IMR-90 (cell line): Measurements from ENCODE around the gene DENND10. TPM values are rescaled to one million over a fixed set of nuclear protein-coding genes. Genes with fewer than 3 reads are reported as not detected.
"Not testable (repeated sequence)": the region's sequence is repeated elsewhere in the genome, so short reads cannot be mapped to it uniquely, and the experiment has no call there.

Experiments
- ATAC-seq: fragments of 200-7000 bp; cut with Tn5 transposase; 2 replicates; pipeline ENCODE4 v1.9.1; 2020; ENCODE audit warnings: low read depth, mild to moderate bottlenecking, moderate library complexity
- BruUV-seq: library from RNA; stranded (reverse); fragments of 400-500 nt; replicated peaks from 2 replicates; lab custom pipeline; 2021; lab: Mats Ljungman, UMichigan
- CTCF ChIA-PET: fragments of 300-600 bp; formaldehyde crosslinking; extraction: SDS; loops from one replicate; lab custom pipeline; 2021; ENCODE audit warnings: antibody characterized with exemption; lab: Yijun Ruan, JAX
- POLR2A ChIA-PET: fragments of 300-600 bp; sonication (Branson Sonifier 250); formaldehyde crosslinking; loops from one replicate; lab custom pipeline; 2022; ENCODE audit warnings: antibody characterized with exemption; ENCODE audit not compliant: unreplicated experiment; lab: Charles Lee
- DNase-seq: peaks from one replicate; pipeline ENCODE4 v3.0.0; 2013
- H2AFZ ChIP-seq: replicated peaks from 2 replicates; pipeline ENCODE3; 2013; ENCODE audit warnings: low read length, mild to moderate bottlenecking; ENCODE audit not compliant: poor library complexity
- H2AK5ac ChIP-seq: 2 replicates; pipeline ENCODE4 v1.6.1; 2013; ENCODE audit warnings: low read depth, low read length, inconsistent platforms
- H2AK9ac ChIP-seq: replicated peaks from 2 replicates; pipeline ENCODE3; 2013; ENCODE audit warnings: mild to moderate bottlenecking, low read depth, low read length, moderate library complexity; ENCODE audit not compliant: poor library complexity
- H2BK120ac ChIP-seq: 2 replicates; pipeline ENCODE4 v1.6.1; 2013; ENCODE audit warnings: low read depth, low read length, inconsistent platforms
- H2BK15ac ChIP-seq: 3 replicates; pipeline ENCODE4 v1.6.1; 2013; ENCODE audit warnings: low read depth, low read length, inconsistent platforms
- H2BK20ac ChIP-seq: 2 replicates; pipeline ENCODE4 v1.6.1; 2013; ENCODE audit warnings: low read depth, mild to moderate bottlenecking, inconsistent platforms, low read length, moderate library complexity
- H2BK5ac ChIP-seq: 2 replicates; pipeline ENCODE4 v1.6.1; 2013; ENCODE audit warnings: mild to moderate bottlenecking, low read depth, low read length, inconsistent platforms; ENCODE audit not compliant: poor library complexity, severe bottlenecking
- H3K14ac ChIP-seq: replicated peaks from 2 replicates; pipeline ENCODE4 v1.6.1; 2013; ENCODE audit warnings: low read depth, low read length, inconsistent platforms
- H3K18ac ChIP-seq: 2 replicates; pipeline ENCODE4 v1.6.1; 2013; ENCODE audit warnings: low read depth, low read length, control low read depth
- H3K23ac ChIP-seq: 2 replicates; pipeline ENCODE4 v1.6.1; 2013; ENCODE audit warnings: low read depth, low read length, inconsistent platforms
- H3K27ac ChIP-seq: 2 replicates; pipeline ENCODE4 v1.5.1; 2013; ENCODE audit warnings: mild to moderate bottlenecking, control low read depth, low read length; ENCODE audit not compliant: insufficient read depth
- H3K27me3 ChIP-seq: 2 replicates; pipeline ENCODE4 v1.6.1; 2013; ENCODE audit warnings: low read length; ENCODE audit not compliant: control insufficient read depth, insufficient read depth
- H3K36me3 ChIP-seq: 2 replicates; pipeline ENCODE4 v1.6.1; 2013; ENCODE audit warnings: low read length, mixed read lengths; ENCODE audit not compliant: control insufficient read depth, insufficient read depth
- H3K4ac ChIP-seq: 2 replicates; pipeline ENCODE4 v1.6.1; 2013; ENCODE audit warnings: low read depth, low read length, inconsistent platforms
- H3K4me1 ChIP-seq: 2 replicates; pipeline ENCODE4 v1.6.1; 2013; ENCODE audit warnings: low read length, mixed read lengths; ENCODE audit not compliant: control insufficient read depth, insufficient read depth
- H3K4me2 ChIP-seq: 2 replicates; pipeline ENCODE4 v1.6.1; 2013; ENCODE audit warnings: low read depth, mild to moderate bottlenecking, control low read depth, low read length, moderate library complexity
- H3K4me3 ChIP-seq: 2 replicates; pipeline ENCODE4 v1.5.1; 2013; ENCODE audit warnings: low read depth, mild to moderate bottlenecking, control low read depth, low read length, moderate library complexity; ENCODE audit not compliant: insufficient read depth
- H3K56ac ChIP-seq: 2 replicates; pipeline ENCODE4 v1.6.1; 2013; ENCODE audit warnings: low read length, inconsistent platforms; ENCODE audit not compliant: insufficient read depth; ENCODE audit errors: extremely low read depth
- H3K79me1 ChIP-seq, 2 experiments: 2 replicates each; pipeline ENCODE4 v1.6.1; 2013; ENCODE audit warnings: low read length in 2 of 2, inconsistent platforms in 1 of 2, low read depth in 1 of 2
- H3K9ac ChIP-seq: 2 replicates; pipeline ENCODE4 v1.6.1; 2013; ENCODE audit warnings: low read depth, low read length, control low read depth
- H3K9me1 ChIP-seq: 2 replicates; pipeline ENCODE4 v1.6.1; 2013; ENCODE audit warnings: low read length, inconsistent platforms; ENCODE audit not compliant: insufficient read depth
- H3K9me3 ChIP-seq: 2 replicates; pipeline ENCODE4 v1.6.1; 2013; ENCODE audit warnings: low read length; ENCODE audit not compliant: control insufficient read depth, insufficient read depth
- H4K20me1 ChIP-seq: 2 replicates; pipeline ENCODE4 v1.6.1; 2013; ENCODE audit warnings: low read length, inconsistent platforms; ENCODE audit not compliant: insufficient read depth
- H4K5ac ChIP-seq: 2 replicates; pipeline ENCODE4 v1.6.1; 2013; ENCODE audit warnings: mild to moderate bottlenecking, low read depth, low read length, control low read depth
- H4K8ac ChIP-seq, 2 experiments: 2 replicates each; pipeline ENCODE4 v1.6.1; 2013; ENCODE audit warnings: low read depth in 2 of 2, low read length in 2 of 2, control low read depth in 1 of 2, inconsistent platforms in 1 of 2
- H4K91ac ChIP-seq: 2 replicates; pipeline ENCODE4 v1.6.1; 2013; ENCODE audit warnings: low read depth, low read length, inconsistent platforms; ENCODE audit not compliant: insufficient read depth
- CHD1 ChIP-seq: IDR thresholded peaks from 2 replicates; pipeline ENCODE4 v1.6.1; 2012; ENCODE audit warnings: low read depth, low read length, improper control_type of control experiment
- ELK1 ChIP-seq: fragments of 150-350 bp; IDR thresholded peaks from 2 replicates; pipeline ENCODE4 v1.6.1; 2016; ENCODE audit warnings: low read depth, mild to moderate bottlenecking, low read length, moderate library complexity, borderline replicate concordance
- NFE2L2 ChIP-seq: fragments of 150-350 bp; IDR thresholded peaks from 2 replicates; pipeline ENCODE4 v1.6.1; 2016; ENCODE audit warnings: low read depth, mild to moderate bottlenecking, low read length
- POLR2A ChIP-seq: IDR thresholded peaks from 2 replicates; pipeline ENCODE4 v1.6.1; 2012; ENCODE audit warnings: mild to moderate bottlenecking, low read depth, low read length
- SMC3 ChIP-seq: fragments of 150-350 bp; IDR thresholded peaks from 2 replicates; pipeline ENCODE4 v1.6.1; 2016; ENCODE audit warnings: low read depth, mild to moderate bottlenecking, antibody characterized with exemption, low read length, moderate library complexity
- WGBS, 2 experiments: methylation state at CpG; one replicate each; pipeline versions ENCODE4 v1.1.5 to v1.1.7; 2013; ENCODE audit warnings: missing lambda C conversion rate in 2 of 2; ENCODE audit not compliant: insufficient read length in 1 of 2; ENCODE audit errors: extremely low coverage in 2 of 2; 5-methylcytosine and 5-hydroxymethylcytosine counted together
- dilution Hi-C: fragments of 300-500 bp; cut with HindIII; formaldehyde crosslinking; loops from one replicate; pipeline ENCODE4 v1.14.3; 2018; ENCODE audit warnings: low sequenced_read_pairs; ENCODE audit not compliant: unreplicated experiment
- in situ Hi-C: fragments of 300-500 bp; cut with MboI; formaldehyde crosslinking; loops from 3 replicates; pipeline ENCODE4 v1.14.3; 2019; ENCODE audit warnings: low sequenced_read_pairs, inconsistent platforms, mixed read lengths
- intact Hi-C: fragments of 100-400 bp; cut with micrococcal nuclease; formaldehyde crosslinking; loops from 2 replicates; pipeline ENCODE4 v1.10.0; 2022
- polyA plus RNA-seq, 3 experiments: library from polyadenylated mRNA; depleted of rRNA; stranded (reverse); fragments of >200 nt; gene quantifications; 2 replicates each; pipeline ENCODE4 v1.2.3, GENCODE V29; 2012; ENCODE audit warnings: low replicate concordance in 1 of 3
- total RNA-seq: library from RNA; depleted of rRNA; stranded (reverse); fragments of >200 nt; gene quantifications from 2 replicates; pipeline ENCODE4 v1.2.3, GENCODE V29; 2012

The DENND10 gene
- total and polyA plus RNA-seq, 2 of the 4 experiments (the other 2 are of a cell fraction), result 50.9 to 81.4 TPM

GRCh38 chr10:119178372-119179119 lies 74.6 kb downstream of the DENND10 start, which contains the start of gene PRDX3 (continued):
- no peak for TF ChIP-seq ELK1
- no peak for TF ChIP-seq NFE2L2
- TF ChIP-seq SMC3, result no peak
- TF ChIP-seq POLR2A, result peak; percentile 93
- no peak for TF ChIP-seq CHD1

- H4K5ac ChIP-seq, intact Hi-C loops, H3K4me2 ChIP-seq, H2AK9ac ChIP-seq, H3K56ac ChIP-seq, DNase-seq, H3K36me3 ChIP-seq, H3K9ac ChIP-seq, H3K18ac ChIP-seq, H3K9me3 ChIP-seq, H2AFZ ChIP-seq, dilution Hi-C loops, H3K14ac ChIP-seq, ATAC-seq, H3K27me3 ChIP-seq, H3K4me3 ChIP-seq, H2AK5ac ChIP-seq, H3K9me1 ChIP-seq, H3K23ac ChIP-seq, H2BK15ac ChIP-seq, H2BK5ac ChIP-seq, H4K8ac ChIP-seq, H2BK20ac ChIP-seq, H3K4me1 ChIP-seq, H3K27ac ChIP-seq, H3K4ac ChIP-seq, H2BK120ac ChIP-seq, H4K20me1 ChIP-seq, H4K91ac ChIP-seq, BruUV-seq: not testable (repeated sequence)
- no CpG with 5 or more reads among the region's 7 CpGs for WGBS, 2 experiments
- ChIA-PET CTCF (interaction anchor here (0.6 to 1.2 kb wide), 3 partner anchors 9 to 102 kb away, joined by 3 read pairs; no protein-coding TSS in a partner anchor), POLR2A (interaction anchor here (0.6 kb wide), 1 partner anchor 152 kb away, joined by 7 read pairs; no protein-coding TSS in a partner anchor)
- peaks cover 19 to 27% of the 10 kb centered on the region in 2 experiments for H3K79me1 ChIP-seq
- in situ Hi-C loops, result loop anchor here (25.0 kb wide), 2 partner anchors 444 to 681 kb away; partner anchors contain the start of gene MCMBP
Measured at GRCh38 chr10:119180850-119181400, 77.0 kb downstream of the DENND10 start.
